SK-N-SH treated with all-trans-retinoic acid at 6 μM for 48 hours (cell line): ENCODE results near the gene PRDX4.

Experiments
- ATAC-seq: fragments of 200-7000 bp; cut with Tn5 transposase; 3 replicates; pipeline ENCODE4 v1.9.1; 2020; ENCODE audit warnings: mild to moderate bottlenecking, moderate library complexity
- ARNTL ChIP-seq: fragments of 450-650 bp; formaldehyde crosslinking; IDR thresholded peaks from 2 replicates; pipeline ENCODE4 v1.5.0; 2020; ENCODE audit warnings: low read depth, mild to moderate bottlenecking, moderate library complexity, borderline replicate concordance
- BACH2 ChIP-seq: fragments of 250-450 bp; sonication (Bioruptor Pico); IDR thresholded peaks from 2 replicates; pipeline ENCODE4 v1.9.0; 2021; ENCODE audit warnings: mild to moderate bottlenecking, borderline replicate concordance
- CREB5 ChIP-seq: fragments of 250-450 bp; sonication (Bioruptor Pico); IDR thresholded peaks from 2 replicates; pipeline ENCODE4 v1.5.1; 2020; ENCODE audit warnings: low read depth, mild to moderate bottlenecking, moderate library complexity
- CSDC2 ChIP-seq: fragments of 250-450 bp; sonication (Bioruptor Pico); IDR thresholded peaks from 2 replicates; pipeline ENCODE4 v1.5.0; 2020; ENCODE audit warnings: mild to moderate bottlenecking, moderate library complexity
- CSRNP3 ChIP-seq: fragments of 250-450 bp; sonication (Bioruptor Pico); IDR thresholded peaks from 2 replicates; pipeline ENCODE4 v1.5.1; 2021; ENCODE audit warnings: mild to moderate bottlenecking, moderate library complexity
- ESRRG ChIP-seq: fragments of 250-450 bp; sonication (Bioruptor Pico); IDR thresholded peaks from 2 replicates; pipeline ENCODE4 v1.6.1; 2021; ENCODE audit warnings: mild to moderate bottlenecking
- GLIS3 ChIP-seq: fragments of 250-450 bp; sonication (Bioruptor Pico); IDR thresholded peaks from 2 replicates; pipeline ENCODE4 v1.5.0; 2020; ENCODE audit warnings: mild to moderate bottlenecking, moderate library complexity
- ISL1 ChIP-seq: fragments of 250-450 bp; sonication (Bioruptor Pico); IDR thresholded peaks from 2 replicates; pipeline ENCODE4 v2.1.2; 2022; ENCODE audit warnings: mild to moderate bottlenecking, moderate library complexity
- PATZ1 ChIP-seq: fragments of 250-450 bp; sonication (Bioruptor Pico); IDR thresholded peaks from 2 replicates; pipeline ENCODE4 v1.8.0; 2020; ENCODE audit warnings: mild to moderate bottlenecking, moderate library complexity, borderline replicate concordance
- POU6F1 ChIP-seq: fragments of 250-450 bp; sonication (Bioruptor Pico); IDR thresholded peaks from 2 replicates; pipeline ENCODE4 v1.8.0; 2021; ENCODE audit warnings: low read depth, mild to moderate bottlenecking, moderate library complexity, borderline replicate concordance
- RARB ChIP-seq: fragments of 250-450 bp; sonication (Bioruptor Pico); IDR thresholded peaks from 2 replicates; pipeline ENCODE4 v1.8.0; 2021; ENCODE audit warnings: mild to moderate bottlenecking, moderate library complexity
- SNAI2 ChIP-seq: fragments of 250-450 bp; sonication (Bioruptor Pico); IDR thresholded peaks from 2 replicates; pipeline ENCODE4 v1.5.0; 2020; ENCODE audit warnings: mild to moderate bottlenecking, moderate library complexity
- TCF4 ChIP-seq: fragments of 250-450 bp; sonication (Bioruptor Pico); IDR thresholded peaks from 2 replicates; pipeline ENCODE4 v1.8.0; 2021; ENCODE audit warnings: mild to moderate bottlenecking, moderate library complexity, borderline replicate concordance
- TOX ChIP-seq: fragments of 250-450 bp; sonication (Bioruptor Pico); IDR thresholded peaks from 2 replicates; pipeline ENCODE4 v1.8.0; 2021; ENCODE audit warnings: mild to moderate bottlenecking, moderate library complexity, borderline replicate concordance
- TSHZ2 ChIP-seq: fragments of 250-450 bp; sonication (Bioruptor Pico); IDR thresholded peaks from 2 replicates; pipeline ENCODE4 v1.5.0; 2020; ENCODE audit warnings: mild to moderate bottlenecking, moderate library complexity
- ZC3H10 ChIP-seq: fragments of 250-450 bp; sonication (Bioruptor Pico); IDR thresholded peaks from 2 replicates; pipeline ENCODE4 v1.5.1; 2021; ENCODE audit warnings: mild to moderate bottlenecking, moderate library complexity
- ZFP3 ChIP-seq: fragments of 250-450 bp; sonication (Bioruptor Pico); IDR thresholded peaks from 2 replicates; pipeline ENCODE4 v1.5.0; 2020; ENCODE audit warnings: mild to moderate bottlenecking, moderate library complexity
- ZFP30 ChIP-seq: fragments of 450-650 bp; formaldehyde crosslinking; IDR thresholded peaks from 2 replicates; pipeline ENCODE4 v1.5.0; 2022; ENCODE audit warnings: mild to moderate bottlenecking, moderate library complexity
- ZNF565 ChIP-seq: fragments of 450-650 bp; formaldehyde crosslinking; conservative IDR thresholded peaks from 2 replicates; pipeline ENCODE4 v1.5.0; 2020; ENCODE audit warnings: low read depth, mild to moderate bottlenecking, moderate library complexity
- ZNF70 ChIP-seq: fragments of 450-650 bp; formaldehyde crosslinking; IDR thresholded peaks from 2 replicates; pipeline ENCODE4 v1.5.0; 2020; ENCODE audit warnings: mild to moderate bottlenecking, moderate library complexity
- ZNF8 ChIP-seq: fragments of 450-650 bp; formaldehyde crosslinking; IDR thresholded peaks from 2 replicates; pipeline ENCODE4 v1.5.0; 2020; ENCODE audit warnings: mild to moderate bottlenecking, moderate library complexity

Gene PRDX4

GRCh38 chrX:23704673-23705206 lies 37.4 kb downstream of the PRDX4 start:
- TF ChIP-seq PATZ1 (CRISPR knock-in tag) (no peak), ZNF70 (no peak), POU6F1 (CRISPR knock-in tag) (no peak), GLIS3 (CRISPR knock-in tag) (no peak), ZC3H10 (CRISPR knock-in tag) (no peak), ARNTL (CRISPR knock-in tag) (no peak), TOX (CRISPR knock-in tag) (no peak), SNAI2 (no peak)
- TF ChIP-seq, all 23 proteins: peak for 0
- no peak for ATAC-seq

GRCh38 chrX:23705235-23705634 lies 37.9 kb downstream of the PRDX4 start:
- no peak for ATAC-seq
- no peak for TF ChIP-seq CREB5 (CRISPR knock-in tag)
- no peak for TF ChIP-seq ZFP30 (CRISPR knock-in tag)
- TF ChIP-seq RARB: no peak
- no peak for TF ChIP-seq CSRNP3
- TF ChIP-seq TSHZ2 (CRISPR knock-in tag): no peak
- no peak for TF ChIP-seq ZNF565 (CRISPR knock-in tag)
- no peak for TF ChIP-seq TOX (CRISPR knock-in tag)
- no peak for TF ChIP-seq BACH2 (CRISPR knock-in tag)
- TF ChIP-seq ZNF70: no peak
- no peak for TF ChIP-seq ZNF8 (CRISPR knock-in tag)
- no peak for TF ChIP-seq TCF4 (CRISPR knock-in tag)
- TF ChIP-seq ZFP3 (CRISPR knock-in tag): no peak
- TF ChIP-seq ESRRG (CRISPR knock-in tag): no peak
- TF ChIP-seq SNAI2: no peak
- TF ChIP-seq POU6F1 (CRISPR knock-in tag): no peak
- no peak for TF ChIP-seq ZC3H10 (CRISPR knock-in tag)
- TF ChIP-seq CSDC2 (CRISPR knock-in tag): no peak
- no peak for TF ChIP-seq ISL1
- no peak for TF ChIP-seq GLIS3 (CRISPR knock-in tag)
- no peak for TF ChIP-seq PATZ1 (CRISPR knock-in tag)
